ENCODE data around the gene DYSF.

DNA sequence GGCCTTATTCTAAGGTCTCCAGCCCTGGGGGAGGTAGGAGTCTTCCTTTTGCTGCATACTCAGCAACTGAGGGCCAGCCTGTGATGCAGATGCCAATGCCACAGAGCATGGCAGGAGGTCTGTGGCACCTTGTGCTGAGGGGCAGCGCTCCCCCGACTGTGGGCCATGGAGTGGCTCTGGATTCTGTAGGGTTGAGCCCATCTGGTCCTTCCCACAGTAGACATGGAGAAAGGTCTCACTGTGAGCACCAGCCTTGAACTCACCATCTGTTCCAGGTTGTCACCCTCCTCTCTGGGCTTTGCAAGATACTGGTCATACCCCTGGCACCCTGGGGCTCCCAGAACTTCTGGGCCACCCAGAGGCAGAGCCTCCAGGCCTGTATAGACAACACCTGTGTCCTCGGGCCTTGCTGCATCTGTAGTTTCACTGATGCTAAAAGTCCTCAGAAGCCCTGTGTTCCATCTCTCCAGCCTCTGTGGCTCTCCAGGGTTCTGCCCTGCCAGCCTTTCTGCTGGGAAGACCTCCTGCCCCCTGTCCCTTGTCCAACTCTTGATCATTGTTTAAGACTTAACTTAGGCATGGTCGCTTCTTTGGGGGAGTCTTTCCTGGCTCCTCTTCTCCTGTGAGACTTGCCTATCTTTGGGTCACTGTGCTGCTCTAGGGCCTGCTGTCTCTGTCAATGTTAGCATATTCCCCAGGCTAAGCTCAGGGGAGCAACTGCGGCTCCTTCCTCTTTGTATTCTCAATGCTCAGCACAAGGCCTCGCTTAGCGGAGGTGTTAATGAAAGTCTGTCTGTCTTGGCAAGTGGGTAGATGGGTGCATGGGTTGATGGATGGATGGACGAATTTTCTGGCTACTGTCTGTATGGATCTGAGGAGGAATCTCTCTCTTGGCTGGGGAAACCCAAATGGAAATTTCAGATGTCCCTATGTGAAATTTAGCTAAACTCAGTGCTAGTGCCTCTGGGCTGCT is 160.9 kb downstream of the DYSF start:
- TF ChIP-seq CTCF (IDR thresholded peaks at IDR 0.05) = no peak
- no peak for TF ChIP-seq POLR2A (IDR thresholded peaks at IDR 0.05)

All from lower leg skin (tissue), 3 donors.